HG02943 (cell line): Measurements from ENCODE around the gene UBXN4.
"Not testable (repeated sequence)": the region's sequence is repeated elsewhere in the genome, so short reads cannot be mapped to it uniquely, and the experiment has no call there.

Source experiments
- ATAC-seq: cut with Tn5 transposase; IDR thresholded peaks from one replicate; pipeline ENCODE4 v1.9.1; 2021; ENCODE audit warnings: mild to moderate bottlenecking, low read depth, moderate library complexity; ENCODE audit not compliant: unreplicated experiment

UBXN4 gene

GRCh38 chr2:135741395-135742324 lies at the start of gene UBXN4:
Gene UBXN4 (plus strand): TSS chr2:135741855. CDS start chr2:135741930, 75 bp downstream.
- ATAC-seq: peak; percentile 84

GRCh38 chr2:135694711-135695110 lies 46.9 kb upstream of the UBXN4 start:
- no peak for ATAC-seq

- no peak for ATAC-seq
Measured at GRCh38 chr2:135698838-135699237, 42.8 kb upstream of the UBXN4 start.

- ATAC-seq: no peak
Measured at GRCh38 chr2:135701442-135701841, 40.2 kb upstream of the UBXN4 start.

GRCh38 chr2:135703300-135703699 lies 38.4 kb upstream of the UBXN4 start:
- no peak for ATAC-seq

- not testable (repeated sequence) for ATAC-seq
Measured at GRCh38 chr2:135704075-135704474, 37.6 kb upstream of the UBXN4 start.

- no peak for ATAC-seq
Measured at GRCh38 chr2:135708159-135708558, 33.5 kb upstream of the UBXN4 start.

- ATAC-seq: no peak
Measured at GRCh38 chr2:135709992-135710391, 31.7 kb upstream of the UBXN4 start.

GRCh38 chr2:135715086-135715485 lies 26.6 kb upstream of the UBXN4 start:
- not testable (repeated sequence) for ATAC-seq

GRCh38 chr2:135728064-135728743 lies 13.5 kb upstream of the UBXN4 start:
- ATAC-seq: no peak

GRCh38 chr2:135732561-135732960 lies 9.1 kb upstream of the UBXN4 start:
- ATAC-seq: no peak

GRCh38 chr2:135733045-135733444 lies 8.6 kb upstream of the UBXN4 start:
- no peak for ATAC-seq

- ATAC-seq: no peak
Measured at GRCh38 chr2:135736546-135736945, 5.1 kb upstream of the UBXN4 start.

- no peak for ATAC-seq
Measured at GRCh38 chr2:135740206-135740605, 1.4 kb upstream of the UBXN4 start.

GRCh38 chr2:135741043-135741394 lies 636 bp upstream of the UBXN4 start:
- ATAC-seq: no peak

GRCh38 chr2:135742325-135742757 lies 686 bp downstream of the UBXN4 start:
- peak; percentile 24 for ATAC-seq

- no peak for ATAC-seq
Measured at GRCh38 chr2:135743860-135744259, 2.2 kb downstream of the UBXN4 start.

GRCh38 chr2:135744760-135745314 lies 3.2 kb downstream of the UBXN4 start:
- ATAC-seq: no peak

- no peak for ATAC-seq
Measured at GRCh38 chr2:135745545-135745944, 3.9 kb downstream of the UBXN4 start.

- no peak for ATAC-seq
Measured at GRCh38 chr2:135755573-135755972, 13.9 kb downstream of the UBXN4 start.

- no peak for ATAC-seq
Measured at GRCh38 chr2:135756692-135757091, 15.0 kb downstream of the UBXN4 start.
